ENCODE data around the gene GBA2.

Gene GBA2

GRCh38 chr9:35792826-35793225 is 43.8 kb upstream of the GBA2 start:
- H3K36me3 ChIP-seq (replicated peaks in 1 of 2; ENCODE audit: control insufficient read depth in 2 of 2, insufficient read depth in 2 of 2, low read length in 2 of 2) = peaks cover 0 to 4% of the 10 kb centered on the region in 2 donors
- H3K4ac ChIP-seq (ENCODE audit: low read length) = no peak overlapping the region
- no peak overlapping the region for H4K8ac ChIP-seq (ENCODE audit: low read depth, low read length)
- no peak overlapping the region for H3K27ac ChIP-seq (replicated peaks; ENCODE audit: low read length)
- peaks cover 2% of the 10 kb centered on the region for H3K79me1 ChIP-seq (ENCODE audit: low read depth, low read length)
- H2AK5ac ChIP-seq (ENCODE audit: low read depth, low read length) = no peak overlapping the region
- no peak overlapping the region for H3K18ac ChIP-seq (ENCODE audit: low read length)
- no peak overlapping the region for H2BK120ac ChIP-seq (ENCODE audit: low read depth, low read length)
- H2BK15ac ChIP-seq (ENCODE audit: low read length) = no peak overlapping the region
- peak overlapping the region; percentile 53 for H3K9ac ChIP-seq (ENCODE audit: low read depth, low read length, poor library complexity)
- H2AFZ ChIP-seq (ENCODE audit: low read length) = no peak overlapping the region
- WGBS, 2 donors (ENCODE audit: extremely low coverage in 2 of 2, insufficient read length in 2 of 2, insufficient replicate concordance in 1 of 2) = no CpG with 5 or more reads among the region's 14 CpGs
- H3K23ac ChIP-seq (ENCODE audit: low read depth, low read length, poor library complexity) = no peak overlapping the region
- H3K27me3 ChIP-seq (ENCODE audit: control insufficient read depth in 3 of 3, insufficient read depth in 3 of 3, low read depth in 1 of 3, low read length in 3 of 3) = peaks cover 0 to 19% (median 0%) of the 10 kb centered on the region in 3 experiments
- no peak for DNase-seq (ENCODE audit: low spot score)
- H3K4me1 ChIP-seq (ENCODE audit: control insufficient read depth in 2 of 2, insufficient read depth in 1 of 2, low read depth in 1 of 2, low read length in 2 of 2) = peaks cover 6 to 7% of the 10 kb centered on the region in 2 donors
- no peak overlapping the region for H4K91ac ChIP-seq (ENCODE audit: low read depth, low read length, poor library complexity)
- peak overlapping the region; percentile 27 for H2BK5ac ChIP-seq (ENCODE audit: low read length)
- H3K14ac ChIP-seq (ENCODE audit: low read length) = no peak overlapping the region
- H2BK12ac ChIP-seq (ENCODE audit: low read length) = no peak overlapping the region
- H3K4me2 ChIP-seq (ENCODE audit: insufficient read depth, low read length, poor library complexity, severe bottlenecking) = no peak overlapping the region
- H3K9me3 ChIP-seq (replicated peaks in 1 of 2; ENCODE audit: control insufficient read depth in 2 of 2, insufficient read depth in 1 of 2, low read depth in 1 of 2, low read length in 2 of 2) = no peaks in the 10 kb centered on the region
- H3K4me3 ChIP-seq (ENCODE audit: low read length in 2 of 2) = peak overlapping the region in 1 of 2 donors; percentile 3

GRCh38 chr9:35792024-35792813 is 43.2 kb upstream of the GBA2 start:
- Histone ChIP-seq H3K4me3 (ENCODE audit: low read length in 2 of 2) (no peak overlapping the region), H3K9ac (ENCODE audit: low read depth, low read length, poor library complexity) (peak overlapping the region; percentile 53), H2BK5ac (ENCODE audit: low read length) (peak overlapping the region; percentile 70), H3K23ac (ENCODE audit: low read depth, low read length, poor library complexity) (peak overlapping the region; percentile 80), H3K4me2 (ENCODE audit: insufficient read depth, low read length, poor library complexity, severe bottlenecking) (peak overlapping the region; percentile 75), H3K36me3 (replicated peaks in 1 of 2; ENCODE audit: control insufficient read depth in 2 of 2, insufficient read depth in 2 of 2, low read length in 2 of 2) (peaks cover 0 to 4% of the 10 kb centered on the region in 2 donors), H2BK12ac (ENCODE audit: low read length) (peak overlapping the region; percentile 77), H2AFZ (ENCODE audit: low read length) (no peak overlapping the region), H3K9me3 (replicated peaks in 1 of 2; ENCODE audit: control insufficient read depth in 2 of 2, insufficient read depth in 1 of 2, low read depth in 1 of 2, low read length in 2 of 2) (no peaks in the 10 kb centered on the region), H3K4me1 (ENCODE audit: control insufficient read depth in 2 of 2, insufficient read depth in 1 of 2, low read depth in 1 of 2, low read length in 2 of 2) (peaks cover 6 to 7% of the 10 kb centered on the region in 2 donors), H3K79me1 (ENCODE audit: low read depth, low read length) (peaks cover 2% of the 10 kb centered on the region), H3K18ac (ENCODE audit: low read length) (peak overlapping the region; percentile 60), H4K91ac (ENCODE audit: low read depth, low read length, poor library complexity) (peak overlapping the region; percentile 89), H2AK5ac (ENCODE audit: low read depth, low read length) (peak overlapping the region; percentile 91), H2BK15ac (ENCODE audit: low read length) (no peak overlapping the region), H2BK120ac (ENCODE audit: low read depth, low read length) (no peak overlapping the region), H3K4ac (ENCODE audit: low read length) (peak overlapping the region; percentile 78), H3K27ac (replicated peaks; ENCODE audit: low read length) (no peak overlapping the region), H3K27me3 (ENCODE audit: control insufficient read depth in 3 of 3, insufficient read depth in 3 of 3, low read depth in 1 of 3, low read length in 3 of 3) (peaks cover 0 to 19% (median 0%) of the 10 kb centered on the region in 3 experiments), H3K14ac (ENCODE audit: low read length) (peak overlapping the region; percentile 48), H4K8ac (ENCODE audit: low read depth, low read length) (no peak overlapping the region)
- no peak for DNase-seq (ENCODE audit: low spot score)
- WGBS, 2 donors (ENCODE audit: extremely low coverage in 2 of 2, insufficient read length in 2 of 2, insufficient replicate concordance in 1 of 2) = no CpG with 5 or more reads among the region's 34 CpGs

- Histone ChIP-seq H3K4me3 (ENCODE audit: low read length in 2 of 2) (peak within 1 kb of the TSS in 1 of 2 donors; percentile 76), H3K4ac (ENCODE audit: low read length) (peak within 1 kb of the TSS; percentile 78), H3K36me3 (replicated peaks in 1 of 2; ENCODE audit: control insufficient read depth in 2 of 2, insufficient read depth in 2 of 2, low read length in 2 of 2) (peaks cover 0 to 4% of the 10 kb centered on the region in 2 donors), H2BK5ac (ENCODE audit: low read length) (peak within 1 kb of the TSS; percentile 70), H3K23ac (ENCODE audit: low read depth, low read length, poor library complexity) (peak within 1 kb of the TSS; percentile 80), H3K4me2 (ENCODE audit: insufficient read depth, low read length, poor library complexity, severe bottlenecking) (peak within 1 kb of the TSS; percentile 75), H2BK12ac (ENCODE audit: low read length) (peak within 1 kb of the TSS; percentile 77), H4K91ac (ENCODE audit: low read depth, low read length, poor library complexity) (peak within 1 kb of the TSS; percentile 89), H2AFZ (ENCODE audit: low read length) (peak within 1 kb of the TSS; percentile 89), H2BK120ac (ENCODE audit: low read depth, low read length) (no peak within 1 kb of the TSS), H3K4me1 (ENCODE audit: control insufficient read depth in 2 of 2, insufficient read depth in 1 of 2, low read depth in 1 of 2, low read length in 2 of 2) (peaks cover 6 to 7% of the 10 kb centered on the region in 2 donors), H2BK15ac (ENCODE audit: low read length) (peak within 1 kb of the TSS; percentile 93), H3K27ac (replicated peaks; ENCODE audit: low read length) (no peak within 1 kb of the TSS), H3K9ac (ENCODE audit: low read depth, low read length, poor library complexity) (peak within 1 kb of the TSS; percentile 94), H2AK5ac (ENCODE audit: low read depth, low read length) (peak within 1 kb of the TSS; percentile 91), H3K27me3 (ENCODE audit: control insufficient read depth in 3 of 3, insufficient read depth in 3 of 3, low read depth in 1 of 3, low read length in 3 of 3) (peaks cover 0 to 19% (median 0%) of the 10 kb centered on the region in 3 experiments), H3K14ac (ENCODE audit: low read length) (peak within 1 kb of the TSS; percentile 63), H3K18ac (ENCODE audit: low read length) (peak within 1 kb of the TSS; percentile 97), H4K8ac (ENCODE audit: low read depth, low read length) (no peak within 1 kb of the TSS), H3K9me3 (replicated peaks in 1 of 2; ENCODE audit: control insufficient read depth in 2 of 2, insufficient read depth in 1 of 2, low read depth in 1 of 2, low read length in 2 of 2) (no peaks in the 10 kb centered on the region), H3K79me1 (ENCODE audit: low read depth, low read length) (peaks cover 2% of the 10 kb centered on the region)
- DNase-seq (ENCODE audit: low spot score) = no peak
- no CpG with 5 or more reads among the region's 64 CpGs for WGBS, 2 donors (ENCODE audit: extremely low coverage in 2 of 2, insufficient read length in 2 of 2, insufficient replicate concordance in 1 of 2)
Measured at GRCh38 chr9:35791297-35791921, 42.4 kb upstream of the GBA2 start, which contains the start of gene NPR2. Gene NPR2 (plus strand): TSS chr9:35791591. CDS start chr9:35792409, 818 bp downstream.

Data from neuronal stem cell (in vitro differentiated cells).